GM21723 (cell line): Measurements from ENCODE around the gene CELF2.

Experiments used
- ATAC-seq: cut with Tn5 transposase; IDR thresholded peaks from one replicate; pipeline ENCODE4 v1.9.1; 2021; ENCODE audit warnings: mild to moderate bottlenecking, moderate library complexity; ENCODE audit not compliant: unreplicated experiment

Gene CELF2

DNA sequence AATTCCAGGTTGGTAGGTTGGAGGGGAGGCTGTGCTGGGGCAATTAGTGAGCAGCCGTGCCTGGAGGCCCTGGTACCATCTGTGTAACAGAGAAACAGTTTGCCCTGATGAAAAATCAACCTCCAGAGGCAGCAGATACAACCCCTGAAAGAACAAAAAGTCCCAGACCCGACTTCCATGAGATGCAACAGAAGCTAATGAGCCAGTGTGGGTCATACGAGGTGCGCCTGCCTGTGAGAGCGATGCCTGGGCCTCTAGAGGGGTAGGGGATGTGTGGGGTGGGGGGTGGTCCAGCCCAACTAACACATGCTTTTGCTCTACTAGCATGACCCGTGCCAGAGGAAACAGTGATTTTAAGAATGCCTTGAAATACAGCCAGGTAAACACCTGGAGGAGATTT is 39.3 kb downstream of the CELF2 start:
- ATAC-seq, result no peak

- ATAC-seq, result no peak
These were observed 39.8 kb downstream of the CELF2 start for GRCh38 chr10:11057448-11057847.

- no peak for ATAC-seq
These were observed 40.3 kb downstream of the CELF2 start for GRCh38 chr10:11057994-11058393.

DNA sequence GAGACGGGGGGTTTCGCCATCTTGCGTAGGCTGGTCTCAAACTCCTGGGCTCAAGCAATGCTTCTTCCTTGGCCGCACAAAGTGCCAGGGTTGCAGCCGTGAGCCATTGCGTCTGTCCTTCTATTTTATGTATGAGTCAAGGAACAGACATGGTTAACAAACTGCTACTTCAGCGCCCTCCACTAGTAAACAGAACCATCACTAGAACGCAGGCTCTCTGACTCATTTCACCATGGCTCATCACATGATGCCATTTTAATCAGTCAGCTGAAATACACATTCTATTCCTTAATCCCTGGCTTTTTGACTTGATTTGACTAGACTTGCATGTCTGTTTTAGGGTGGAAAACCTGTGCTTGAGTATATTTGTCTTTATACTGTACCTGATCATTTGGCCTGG is 41.3 kb downstream of the CELF2 start:
- ATAC-seq, result no peak

DNA sequence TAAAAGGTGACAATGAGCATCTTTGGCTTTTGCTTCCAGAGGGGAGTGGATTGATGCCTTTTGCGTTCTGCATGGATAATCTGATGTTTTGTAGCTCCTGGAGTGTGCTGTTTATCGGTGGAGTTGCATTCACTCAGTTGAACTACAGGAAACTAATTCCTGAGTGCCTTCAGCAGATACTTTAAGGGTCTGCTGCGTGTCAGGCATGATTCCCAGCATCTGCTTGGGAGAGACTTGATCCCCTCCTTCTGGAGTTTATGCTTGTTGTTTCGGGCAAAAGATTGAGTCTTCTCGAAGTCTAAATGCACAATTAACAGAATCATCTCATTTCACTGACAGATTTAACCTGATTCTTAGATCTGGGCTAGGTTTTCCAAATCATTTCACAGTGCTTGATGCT is 46.2 kb downstream of the CELF2 start:
- no peak for ATAC-seq

DNA sequence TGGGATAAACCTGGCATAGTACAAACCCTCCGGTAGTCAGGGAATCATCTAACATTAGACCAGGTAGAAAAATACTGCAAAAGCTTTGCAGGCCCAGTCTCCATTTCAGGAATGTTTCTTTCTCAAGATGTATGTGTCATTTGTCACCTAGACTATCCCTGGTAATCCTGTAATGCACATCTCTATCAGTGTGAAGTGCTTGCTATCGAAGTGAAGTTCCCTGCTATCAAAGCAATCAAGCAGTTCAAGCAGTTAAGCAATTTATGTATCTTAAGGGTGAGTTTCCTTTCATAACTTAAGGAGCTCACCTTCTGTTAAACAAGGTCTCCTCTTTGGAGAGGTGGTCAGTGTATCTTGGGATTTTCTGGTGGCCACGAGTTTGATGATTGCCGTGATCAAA is 47.2 kb downstream of the CELF2 start:
- no peak for ATAC-seq

DNA sequence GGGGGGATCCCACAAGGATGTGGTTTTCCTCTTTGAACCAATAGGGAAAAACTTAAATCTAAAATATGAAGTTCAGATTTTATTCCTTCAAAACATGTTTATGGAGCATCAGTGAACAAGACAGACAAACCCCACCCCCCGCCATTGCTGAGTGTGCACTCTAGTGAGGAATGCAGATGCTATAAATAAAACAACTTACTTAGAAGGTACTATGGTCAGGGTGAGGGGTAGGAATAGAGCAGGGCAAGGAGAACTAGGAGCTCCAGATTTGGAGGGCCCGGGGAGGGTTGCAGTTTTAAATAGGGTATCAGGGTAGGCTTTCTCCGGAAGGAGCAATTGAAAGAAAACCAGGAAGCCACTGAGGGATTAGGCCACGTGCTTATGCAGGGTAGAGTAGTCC is 47.9 kb downstream of the CELF2 start:
- no peak for ATAC-seq

DNA sequence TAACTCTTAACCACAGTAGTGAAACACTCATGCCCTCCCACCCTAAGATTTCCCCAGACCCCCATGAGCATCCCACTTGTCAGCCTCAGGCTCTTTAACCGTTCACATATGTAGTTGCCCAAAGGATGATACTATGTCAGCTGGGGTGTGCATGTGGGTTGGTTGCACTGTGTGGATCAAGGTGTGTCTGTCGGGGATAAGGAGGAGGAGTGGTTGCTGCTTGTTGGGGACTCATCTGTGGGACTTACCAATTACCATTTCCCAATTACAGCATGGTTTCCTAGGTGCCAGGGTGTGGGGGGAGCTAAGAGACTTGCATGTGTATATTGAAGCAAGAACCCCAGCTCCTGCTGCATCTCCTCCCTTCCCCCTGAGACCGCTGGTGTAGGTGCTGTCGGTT is 48.8 kb downstream of the CELF2 start:
- ATAC-seq, result no peak

DNA sequence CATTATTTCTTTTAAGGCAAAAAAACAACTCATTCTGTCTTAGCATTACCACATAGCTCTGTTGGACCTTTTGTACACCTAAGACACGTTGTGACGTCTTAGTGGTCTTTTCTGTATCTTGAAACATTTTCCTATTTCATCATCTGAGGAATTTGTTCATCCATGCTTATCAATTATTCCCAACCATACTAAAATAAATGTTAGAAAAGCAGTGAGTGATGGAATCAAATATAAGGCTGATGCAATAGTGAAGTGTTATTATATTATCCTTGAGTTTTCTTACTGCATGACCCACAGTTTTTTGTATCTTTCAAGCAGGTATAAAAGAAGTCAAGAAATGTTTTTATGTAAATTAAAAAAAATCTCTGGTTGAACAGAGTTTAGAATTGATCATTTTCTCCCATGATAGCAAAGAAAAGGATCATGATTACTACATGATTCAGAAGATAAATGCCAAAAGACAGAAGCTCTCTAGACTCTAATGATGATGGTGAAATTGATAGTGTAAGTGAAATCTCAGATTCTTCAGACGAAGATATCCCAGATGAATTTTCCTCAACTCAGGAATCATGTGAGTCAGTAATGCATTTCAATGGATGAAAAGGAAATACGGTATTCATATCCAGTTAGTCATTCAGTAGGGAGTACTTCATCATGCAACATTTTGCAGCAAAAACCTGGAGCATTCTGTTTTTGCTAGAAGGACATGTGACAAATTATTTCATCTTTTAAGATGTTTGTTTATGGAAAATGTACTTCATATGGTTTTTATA is 51.4 kb downstream of the CELF2 start:
- ATAC-seq, result no peak

- no peak for ATAC-seq
These were observed 55.7 kb downstream of the CELF2 start for GRCh38 chr10:11073410-11073809.

GRCh38 chr10:11074536-11075267 is 57.0 kb downstream of the CELF2 start:
- peak; percentile 94 for ATAC-seq

DNA sequence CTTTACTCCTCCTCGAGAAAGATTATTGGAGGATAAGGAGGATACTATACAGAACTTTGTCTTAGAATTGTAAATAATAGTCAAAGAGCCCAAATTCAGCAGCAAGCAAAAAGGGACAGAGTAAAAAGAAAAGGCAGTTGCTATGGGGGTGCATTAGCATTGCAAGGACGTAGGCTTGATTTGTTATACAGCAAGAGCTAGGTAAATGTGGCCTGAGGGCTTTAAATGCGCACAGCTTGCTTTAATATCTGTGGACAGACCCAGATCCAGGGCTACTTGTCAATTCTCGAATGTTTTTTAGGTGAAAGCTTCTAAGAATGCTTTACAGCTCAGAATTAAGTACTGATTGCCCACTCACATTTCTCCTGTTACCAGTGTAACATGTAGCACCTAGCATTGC is 58.5 kb downstream of the CELF2 start:
- ATAC-seq, result no peak

DNA sequence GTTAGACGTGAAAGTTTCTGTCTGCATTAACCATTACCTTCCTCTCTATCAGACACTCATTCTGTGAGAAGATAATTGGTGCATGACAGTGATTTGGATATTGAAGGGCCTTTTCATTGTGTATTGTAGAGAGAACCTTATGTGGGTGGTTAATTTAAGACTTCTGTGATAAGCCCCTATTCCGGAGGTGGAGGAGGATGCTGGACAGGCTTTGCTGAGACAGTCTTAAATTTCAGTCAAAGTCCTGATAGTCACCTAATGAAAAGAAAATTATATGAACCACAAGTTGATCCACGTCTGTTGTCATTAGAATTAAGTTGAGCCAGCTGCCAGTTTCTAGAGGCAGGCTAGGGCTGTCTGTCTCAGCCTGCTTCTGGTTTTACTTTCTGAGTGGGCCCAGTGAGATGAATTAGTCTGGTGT is 62.9 kb downstream of the CELF2 start:
- ATAC-seq, result peak; percentile 89

GRCh38 chr10:11081408-11081807 is 63.7 kb downstream of the CELF2 start:
- no peak for ATAC-seq

DNA sequence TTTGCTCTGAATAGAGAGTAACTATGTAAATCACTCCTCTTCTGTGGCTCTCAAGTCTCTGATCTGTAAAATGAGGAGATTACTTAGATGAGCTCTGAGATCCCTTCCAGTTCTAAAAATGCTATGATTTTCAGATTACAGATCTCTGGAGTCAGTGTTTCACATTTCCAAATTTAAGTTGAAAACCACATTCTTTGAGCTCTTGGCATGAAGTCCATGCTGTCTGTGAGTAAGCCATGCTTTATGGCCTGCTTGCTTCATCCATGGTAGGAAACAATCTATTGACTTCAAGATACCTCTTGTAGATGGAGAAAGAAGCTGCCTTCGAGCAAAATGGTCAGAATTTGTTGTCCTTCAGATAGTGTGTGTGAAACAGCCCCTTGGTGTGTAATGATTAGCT is 64.9 kb downstream of the CELF2 start:
- ATAC-seq, result no peak

DNA sequence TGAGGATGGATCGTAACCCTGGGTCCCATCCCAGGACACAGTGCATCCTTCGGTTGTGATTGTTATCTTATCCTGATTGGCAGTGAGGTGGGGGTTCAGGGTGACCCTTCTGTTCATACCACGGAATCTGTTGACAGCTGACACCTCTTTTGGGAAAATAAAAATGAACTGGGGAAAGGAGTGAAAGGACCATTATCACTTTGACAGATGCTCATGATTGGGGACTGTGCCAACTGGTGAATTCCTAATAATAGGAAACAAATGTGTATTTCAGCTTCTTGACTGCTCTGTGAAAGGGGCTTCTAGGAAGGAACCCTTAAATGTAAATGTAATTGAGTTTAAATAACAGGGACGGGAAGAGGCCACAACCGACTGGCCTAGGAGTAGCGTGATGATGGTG is 65.4 kb downstream of the CELF2 start:
- no peak for ATAC-seq

DNA sequence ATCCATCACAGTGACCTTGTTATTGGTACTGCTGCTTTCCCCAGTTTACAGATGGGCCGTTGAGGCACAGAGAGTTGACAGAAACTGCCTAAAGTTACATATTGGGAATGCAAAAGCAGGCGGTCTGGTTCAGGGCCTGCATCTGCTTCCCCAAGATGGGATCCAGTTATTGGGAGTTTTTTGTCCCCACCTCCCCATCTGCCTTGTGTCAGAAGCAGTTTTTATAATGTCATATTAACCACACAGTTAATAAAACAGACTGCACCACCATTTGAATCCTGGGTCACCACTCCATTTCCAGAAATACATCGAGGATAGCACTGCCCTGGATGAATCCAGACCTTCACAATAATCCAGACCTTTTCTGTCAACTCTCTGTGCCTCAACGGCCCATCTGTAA is 67.9 kb downstream of the CELF2 start:
- no peak for ATAC-seq

DNA sequence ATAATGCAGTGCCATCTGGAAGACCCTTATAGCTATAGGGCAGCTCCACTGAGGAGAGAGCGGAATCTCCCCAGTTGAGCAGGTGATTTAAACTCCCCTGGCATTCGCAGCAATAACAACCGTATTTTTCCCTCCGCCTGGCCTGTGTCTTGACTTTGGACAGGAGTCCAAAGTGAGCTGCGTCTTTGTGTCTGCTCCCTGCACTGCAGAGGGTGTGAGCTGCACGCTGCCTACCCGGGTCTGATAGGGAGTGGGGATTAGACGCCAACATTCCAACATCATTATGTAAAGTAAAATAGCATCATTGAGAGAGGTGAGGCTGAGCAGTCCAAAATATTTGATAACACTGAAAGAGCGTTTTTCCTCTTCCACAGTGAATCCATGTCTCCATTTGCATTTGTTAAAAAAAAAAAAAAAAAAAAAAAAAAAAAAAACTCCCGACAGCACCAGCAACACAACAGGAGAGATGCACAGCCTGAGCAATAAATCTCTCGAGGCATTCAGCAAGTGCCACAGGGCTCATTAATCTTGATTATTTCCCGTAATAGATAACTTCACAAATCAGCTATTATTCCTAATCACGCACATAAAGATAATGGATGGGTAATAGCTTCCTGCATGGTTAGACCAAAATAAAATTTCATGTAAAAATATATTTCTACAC is 68.6 kb downstream of the CELF2 start:
- no peak for ATAC-seq

DNA sequence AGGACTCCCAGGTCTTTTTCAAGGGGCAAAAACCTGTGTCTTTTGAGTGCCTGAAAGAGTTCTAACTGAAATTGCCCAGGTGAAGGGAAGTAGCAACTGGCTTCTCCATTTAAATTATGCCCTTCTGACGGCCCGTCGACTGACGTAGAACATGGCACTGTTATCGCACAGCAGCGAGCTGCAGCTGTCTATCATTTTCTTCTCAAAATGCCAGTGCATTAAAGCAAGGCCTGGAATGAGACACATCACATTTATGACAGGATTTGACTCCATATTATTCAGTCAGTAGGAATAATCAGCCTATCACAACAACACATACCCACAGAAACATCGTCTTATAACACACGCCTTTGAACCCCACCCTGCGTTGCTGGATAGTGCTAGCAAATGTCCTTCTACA is 69.7 kb downstream of the CELF2 start:
- no peak for ATAC-seq

DNA sequence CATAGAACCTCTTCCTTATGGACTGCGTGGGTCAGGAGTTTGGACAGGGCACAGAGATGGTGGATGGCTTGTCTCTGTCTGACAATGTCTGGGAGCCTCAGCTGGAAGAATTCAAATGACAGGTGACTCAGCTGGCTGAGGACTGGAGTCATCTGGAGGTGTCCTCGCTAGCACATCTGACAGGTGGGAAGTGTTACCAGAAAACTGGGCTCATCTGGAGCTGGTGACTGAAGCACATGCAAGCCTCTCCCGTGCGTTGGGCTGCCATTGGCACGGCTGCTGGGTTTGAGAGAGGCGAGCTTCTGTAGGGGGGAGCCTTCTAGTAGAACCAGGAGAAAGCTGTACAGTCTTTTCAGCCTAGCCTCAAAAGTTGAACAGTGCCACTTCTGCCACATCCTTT is 71.0 kb downstream of the CELF2 start:
- ATAC-seq, result no peak

- ATAC-seq, result no peak
These were observed 71.6 kb downstream of the CELF2 start for GRCh38 chr10:11089272-11089671.

DNA sequence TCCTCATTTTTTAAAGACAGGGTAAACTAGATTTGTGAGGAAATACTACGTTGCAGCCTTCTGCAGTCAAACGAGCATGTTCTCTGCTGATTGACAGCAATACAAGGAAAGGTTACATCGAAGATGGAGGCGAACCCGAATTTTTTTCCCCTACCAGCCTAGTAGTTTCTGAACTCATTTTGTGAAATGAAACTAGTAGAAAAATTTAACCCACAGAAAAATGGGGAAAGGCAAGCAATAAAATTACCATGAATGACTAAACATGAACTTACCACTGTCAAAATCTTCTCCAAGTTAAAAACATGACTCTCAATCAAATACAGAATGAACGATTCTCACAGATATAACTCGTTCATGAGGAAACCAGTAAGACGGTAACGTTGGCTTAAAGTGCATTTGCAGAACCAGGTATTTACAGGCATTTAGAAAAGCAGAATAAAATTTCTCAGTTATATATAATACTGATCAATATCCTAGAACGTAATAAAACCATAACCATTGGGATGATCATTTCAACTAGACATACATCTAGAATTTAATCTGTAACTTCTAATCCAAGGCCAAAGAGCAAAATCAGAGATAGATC is 73.9 kb downstream of the CELF2 start:
- no peak for ATAC-seq
